KMS-11 (cell line): ENCODE measurements around the gene PARVB.

Source experiments
- H2AFZ ChIP-seq: fragments of 200-600 bp; sonication (generic); 2 replicates; pipeline ENCODE4 v1.6.1; 2016; ENCODE audit warnings: antibody characterized with exemption, mixed run types, low read depth
- H3K27ac ChIP-seq: fragments of 200-600 bp; sonication (generic); 2 replicates; pipeline ENCODE4 v1.6.1; 2016; ENCODE audit warnings: mild to moderate bottlenecking, mixed run types
- H3K27me3 ChIP-seq: fragments of 200-600 bp; sonication (generic); 2 replicates; pipeline ENCODE4 v1.6.1; 2017; ENCODE audit warnings: mild to moderate bottlenecking, low read depth, mixed run types, moderate library complexity; ENCODE audit not compliant: insufficient read depth
- H3K36me3 ChIP-seq: fragments of 200-600 bp; sonication (generic); 2 replicates; pipeline ENCODE4 v1.6.1; 2017; ENCODE audit warnings: mild to moderate bottlenecking, mixed run types; ENCODE audit not compliant: insufficient read depth
- H3K4me1 ChIP-seq: fragments of 200-600 bp; sonication (generic); 2 replicates; pipeline ENCODE4 v1.6.1; 2016; ENCODE audit warnings: mild to moderate bottlenecking, low read depth, mixed run types; ENCODE audit not compliant: poor library complexity, severe bottlenecking
- H3K4me2 ChIP-seq: fragments of 200-600 bp; sonication (generic); 2 replicates; pipeline ENCODE4 v1.7.0; 2016; ENCODE audit warnings: mild to moderate bottlenecking, mixed run types
- H3K4me3 ChIP-seq: fragments of 200-600 bp; sonication (generic); IDR thresholded peaks from 2 replicates; pipeline ENCODE4 v1.6.1; 2017; ENCODE audit warnings: low read depth, low read length, mixed read lengths; ENCODE audit not compliant: insufficient read depth
- H3K79me2 ChIP-seq: fragments of 200-600 bp; sonication (generic); 2 replicates; pipeline ENCODE4 v1.6.1; 2016; ENCODE audit warnings: low read depth, mixed run types; ENCODE audit not compliant: insufficient read depth
- H3K9ac ChIP-seq: fragments of 200-600 bp; sonication (generic); 2 replicates; pipeline ENCODE4 v1.6.1; 2016; ENCODE audit warnings: mild to moderate bottlenecking, mixed run types
- H4K20me1 ChIP-seq: fragments of 200-600 bp; sonication (generic); 2 replicates; pipeline ENCODE4 v1.6.1; 2016; ENCODE audit warnings: mild to moderate bottlenecking, mixed run types; ENCODE audit not compliant: insufficient read depth
- TF ChIP-seq, protein P1 (sequence below): fragments of 200-600 bp; sonication (generic); conservative IDR thresholded peaks from 2 replicates; pipeline ENCODE4 v1.6.1; 2017; ENCODE audit warnings: low read depth, mild to moderate bottlenecking, antibody characterized with exemption, low read length, moderate library complexity, mixed read lengths

The PARVB gene

DNA sequence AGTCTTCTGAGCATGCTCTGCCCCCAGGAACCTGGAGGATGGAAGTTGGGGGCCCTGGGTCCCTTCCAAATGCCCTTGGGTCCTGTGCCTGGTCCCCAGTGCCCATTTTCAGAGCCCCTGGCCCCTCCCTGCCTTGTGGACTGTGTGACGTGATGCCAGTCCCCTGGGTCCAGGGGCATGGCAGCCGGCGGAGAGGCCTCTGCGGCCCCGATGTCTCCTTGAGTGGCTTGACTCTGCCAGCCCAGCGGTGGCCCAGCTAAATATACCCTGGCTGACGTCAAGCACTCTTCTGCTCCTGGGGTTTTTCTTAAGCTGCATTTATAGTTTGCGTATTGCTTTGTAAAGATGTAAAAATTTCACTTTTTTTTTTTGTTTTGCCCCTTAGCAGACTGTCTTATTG lies 121.4 kb downstream of the PARVB start:
- no peak overlapping the region for H3K4me3 ChIP-seq
- no peaks in the 10 kb centered on the region for H3K36me3 ChIP-seq
- H4K20me1 ChIP-seq: no peaks in the 10 kb centered on the region
- no peaks in the 10 kb centered on the region for H3K79me2 ChIP-seq
- no peak overlapping the region for H3K9ac ChIP-seq
- H3K4me2 ChIP-seq: no peak overlapping the region
- no peak overlapping the region for H3K27ac ChIP-seq
- TF ChIP-seq, protein P1, sequence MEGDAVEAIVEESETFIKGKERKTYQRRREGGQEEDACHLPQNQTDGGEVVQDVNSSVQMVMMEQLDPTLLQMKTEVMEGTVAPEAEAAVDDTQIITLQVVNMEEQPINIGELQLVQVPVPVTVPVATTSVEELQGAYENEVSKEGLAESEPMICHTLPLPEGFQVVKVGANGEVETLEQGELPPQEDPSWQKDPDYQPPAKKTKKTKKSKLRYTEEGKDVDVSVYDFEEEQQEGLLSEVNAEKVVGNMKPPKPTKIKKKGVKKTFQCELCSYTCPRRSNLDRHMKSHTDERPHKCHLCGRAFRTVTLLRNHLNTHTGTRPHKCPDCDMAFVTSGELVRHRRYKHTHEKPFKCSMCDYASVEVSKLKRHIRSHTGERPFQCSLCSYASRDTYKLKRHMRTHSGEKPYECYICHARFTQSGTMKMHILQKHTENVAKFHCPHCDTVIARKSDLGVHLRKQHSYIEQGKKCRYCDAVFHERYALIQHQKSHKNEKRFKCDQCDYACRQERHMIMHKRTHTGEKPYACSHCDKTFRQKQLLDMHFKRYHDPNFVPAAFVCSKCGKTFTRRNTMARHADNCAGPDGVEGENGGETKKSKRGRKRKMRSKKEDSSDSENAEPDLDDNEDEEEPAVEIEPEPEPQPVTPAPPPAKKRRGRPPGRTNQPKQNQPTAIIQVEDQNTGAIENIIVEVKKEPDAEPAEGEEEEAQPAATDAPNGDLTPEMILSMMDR: no peak
- H3K4me1 ChIP-seq: no peaks in the 10 kb centered on the region
- no peak overlapping the region for H2AFZ ChIP-seq
- H3K27me3 ChIP-seq: no peaks in the 10 kb centered on the region

DNA sequence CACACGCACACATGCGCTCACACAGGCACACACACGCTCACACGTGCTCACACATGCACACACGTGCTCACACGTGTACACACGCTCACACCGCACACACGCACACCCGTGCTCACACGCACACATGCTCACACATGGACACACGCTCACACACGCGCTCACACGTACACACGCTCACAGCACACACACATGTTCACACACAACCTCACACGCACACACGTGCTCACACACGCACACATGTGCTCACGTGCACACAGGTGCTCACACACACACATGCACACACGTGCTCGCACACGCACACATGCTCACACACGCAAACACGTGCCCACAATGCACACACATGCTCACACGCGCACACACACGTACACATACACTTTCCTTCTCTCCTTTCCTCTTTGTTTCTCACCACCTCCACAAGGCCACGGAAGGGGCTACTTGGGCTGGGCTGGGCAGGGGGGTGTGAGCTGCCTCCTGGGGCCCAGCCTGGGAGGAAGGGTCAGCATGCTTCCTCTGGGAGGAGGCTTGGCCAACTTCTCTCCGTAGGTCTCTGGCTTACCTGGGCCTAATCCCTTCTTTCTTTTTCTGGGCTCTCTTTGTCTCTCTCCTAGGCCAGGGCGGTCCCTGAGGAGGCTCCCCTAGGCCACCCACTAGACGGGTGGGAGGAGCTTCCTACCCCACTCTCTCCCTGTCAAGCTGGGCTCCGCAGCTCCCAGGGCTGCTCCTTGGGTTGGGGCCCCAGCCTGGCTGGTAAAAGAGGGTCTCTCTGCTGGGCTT lies 122.2 kb downstream of the PARVB start:
- H2AFZ ChIP-seq: no peak overlapping the region
- no peak overlapping the region for H3K9ac ChIP-seq
- no peaks in the 10 kb centered on the region for H4K20me1 ChIP-seq
- no peaks in the 10 kb centered on the region for H3K27me3 ChIP-seq
- no peaks in the 10 kb centered on the region for H3K79me2 ChIP-seq
- no peaks in the 10 kb centered on the region for H3K36me3 ChIP-seq
- no peak overlapping the region for H3K4me3 ChIP-seq
- TF ChIP-seq, protein P1: no peak
- no peak overlapping the region for H3K4me2 ChIP-seq
- H3K4me1 ChIP-seq: no peaks in the 10 kb centered on the region
- H3K27ac ChIP-seq: no peak overlapping the region

DNA sequence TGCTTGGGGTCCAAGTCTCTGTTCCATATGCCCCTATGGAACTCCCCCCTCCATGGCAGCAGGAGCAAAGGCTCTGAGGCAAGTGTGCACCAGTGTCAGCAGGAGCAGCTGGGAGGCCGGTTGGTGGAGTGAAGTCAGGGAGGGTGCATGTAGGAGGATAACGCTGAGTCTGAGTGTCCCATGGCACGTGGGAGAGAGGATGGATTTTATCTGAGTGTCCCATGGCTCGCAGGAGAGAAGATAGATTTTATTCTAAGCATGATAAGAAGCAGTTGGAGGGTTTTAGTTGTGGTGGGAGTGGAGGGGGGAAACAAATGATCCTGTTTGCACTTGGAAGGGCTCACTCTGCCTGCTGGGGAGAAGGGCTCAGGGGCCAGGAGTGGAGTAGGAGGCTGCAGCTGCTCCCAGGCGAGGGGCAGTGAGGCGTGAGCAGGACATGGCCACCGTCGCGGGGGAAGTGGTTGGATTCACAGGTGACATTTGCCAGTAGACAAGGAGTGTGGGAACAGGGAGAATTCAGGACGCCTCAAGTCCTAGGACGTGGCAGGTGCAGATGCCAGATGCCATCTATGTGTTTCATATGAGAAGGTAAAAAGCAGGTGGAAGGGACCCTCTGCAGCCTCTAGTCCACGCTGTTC lies 123.0 kb downstream of the PARVB start:
- H4K20me1 ChIP-seq: no peaks in the 10 kb centered on the region
- no peaks in the 10 kb centered on the region for H3K4me1 ChIP-seq
- H3K79me2 ChIP-seq: no peaks in the 10 kb centered on the region
- no peak overlapping the region for H3K27ac ChIP-seq
- TF ChIP-seq, protein P1: no peak
- no peak overlapping the region for H3K4me2 ChIP-seq
- no peaks in the 10 kb centered on the region for H3K36me3 ChIP-seq
- H3K4me3 ChIP-seq: no peak overlapping the region
- H2AFZ ChIP-seq: no peak overlapping the region
- no peak overlapping the region for H3K9ac ChIP-seq
- H3K27me3 ChIP-seq: no peaks in the 10 kb centered on the region

DNA sequence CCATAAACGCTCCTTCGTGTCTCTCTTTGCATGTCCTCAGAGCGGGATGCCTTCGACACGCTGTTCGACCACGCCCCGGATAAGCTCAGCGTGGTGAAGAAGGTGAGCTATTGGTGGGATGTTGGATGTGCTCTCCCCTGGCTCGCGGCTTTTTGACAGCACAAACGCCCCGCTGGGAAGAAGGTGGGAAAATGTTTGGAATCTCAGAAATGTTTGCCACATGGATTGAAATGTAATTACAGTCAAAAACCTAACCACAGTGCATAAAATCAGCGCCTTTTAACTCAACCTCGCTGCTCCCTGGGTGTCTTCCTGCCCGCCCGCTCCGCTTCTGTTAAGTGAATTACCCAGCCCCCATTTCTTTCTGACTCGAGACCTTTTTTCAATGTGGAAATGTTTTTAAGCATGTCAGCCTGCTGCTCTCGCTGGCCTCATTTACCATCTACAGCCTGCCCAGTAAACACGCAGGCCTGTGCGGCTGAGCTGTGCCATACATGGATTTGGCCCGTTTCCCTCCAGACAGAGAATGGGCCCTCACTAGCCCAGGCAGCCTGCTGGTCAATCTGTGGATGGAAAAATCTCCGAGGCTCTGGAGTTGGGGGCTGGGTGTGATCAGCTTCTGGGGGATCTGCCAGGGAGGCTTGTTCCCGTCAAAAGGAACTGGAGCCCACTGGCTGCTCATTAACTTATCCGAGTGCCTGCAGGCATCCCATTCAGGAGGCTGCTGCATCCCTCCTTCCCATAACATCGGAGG lies 123.9 kb downstream of the PARVB start:
- TF ChIP-seq, protein P1: no peak
- Histone ChIP-seq H4K20me1 (no peaks in the 10 kb centered on the region), H3K36me3 (no peaks in the 10 kb centered on the region), H2AFZ (no peak overlapping the region), H3K4me2 (no peak overlapping the region), H3K27me3 (no peaks in the 10 kb centered on the region), H3K4me1 (no peaks in the 10 kb centered on the region), H3K27ac (no peak overlapping the region), H3K9ac (no peak overlapping the region), H3K4me3 (no peak overlapping the region), H3K79me2 (no peaks in the 10 kb centered on the region)
